Right atrium auricular region (tissue), 2 donors: Measurements from ENCODE around the gene CEP131. TPM values are rescaled to one million over a fixed set of nuclear protein-coding genes. Genes with fewer than 3 reads are reported as not detected.

Experiments
- DNase-seq: peaks from one replicate; pipeline ENCODE4 v3.0.0-alpha.2; 2019; ENCODE audit warnings: low spot score
- H3K27ac ChIP-seq, 2 donors: fragments of 200-600 bp; sonication (generic); 1 replicate in 1 of 2; 2 replicates in 1 of 2; pipeline ENCODE4 v1.5.1; 2016 to 2019
- H3K27me3 ChIP-seq, 2 donors: fragments of 200-600 bp; sonication (generic); one replicate each; pipeline versions ENCODE4 v1.5.1 to v1.6.0; 2017 to 2019
- H3K36me3 ChIP-seq: fragments of 200-600 bp; sonication (generic); one replicate; pipeline ENCODE4 v1.5.1; 2016
- H3K4me1 ChIP-seq, 2 donors: fragments of 200-600 bp; sonication (generic); one replicate each; pipeline versions ENCODE4 v1.5.1 to v1.6.0; 2017 to 2019
- H3K4me3 ChIP-seq, 2 donors: fragments of 200-600 bp; sonication (generic); 1 replicate in 1 of 2; 2 replicates in 1 of 2; pipeline ENCODE4 v1.5.1; 2017 to 2019; ENCODE audit warnings: mild to moderate bottlenecking in 1 of 2, moderate library complexity in 1 of 2
- H3K9me3 ChIP-seq, 2 donors: fragments of 200-600 bp; sonication (generic); one replicate each; pipeline ENCODE4 v1.5.1; 2019
- total RNA-seq, 2 donors: library from RNA; depleted of rRNA; stranded (reverse); fragments of >200 nt; gene quantifications; one replicate each; pipeline ENCODE4 v1.1.0, GENCODE V29; 2016
- TF ChIP-seq, protein P1 (sequence below), 2 donors: fragments of 200-600 bp; sonication (generic); IDR thresholded peaks; one replicate each; pipeline ENCODE4 v1.5.1; 2019; ENCODE audit warnings: antibody characterized with exemption in 2 of 2

CEP131 gene
- total RNA-seq, 2 donors from 2014 or later: 5.5 to 6.2 TPM

DNA sequence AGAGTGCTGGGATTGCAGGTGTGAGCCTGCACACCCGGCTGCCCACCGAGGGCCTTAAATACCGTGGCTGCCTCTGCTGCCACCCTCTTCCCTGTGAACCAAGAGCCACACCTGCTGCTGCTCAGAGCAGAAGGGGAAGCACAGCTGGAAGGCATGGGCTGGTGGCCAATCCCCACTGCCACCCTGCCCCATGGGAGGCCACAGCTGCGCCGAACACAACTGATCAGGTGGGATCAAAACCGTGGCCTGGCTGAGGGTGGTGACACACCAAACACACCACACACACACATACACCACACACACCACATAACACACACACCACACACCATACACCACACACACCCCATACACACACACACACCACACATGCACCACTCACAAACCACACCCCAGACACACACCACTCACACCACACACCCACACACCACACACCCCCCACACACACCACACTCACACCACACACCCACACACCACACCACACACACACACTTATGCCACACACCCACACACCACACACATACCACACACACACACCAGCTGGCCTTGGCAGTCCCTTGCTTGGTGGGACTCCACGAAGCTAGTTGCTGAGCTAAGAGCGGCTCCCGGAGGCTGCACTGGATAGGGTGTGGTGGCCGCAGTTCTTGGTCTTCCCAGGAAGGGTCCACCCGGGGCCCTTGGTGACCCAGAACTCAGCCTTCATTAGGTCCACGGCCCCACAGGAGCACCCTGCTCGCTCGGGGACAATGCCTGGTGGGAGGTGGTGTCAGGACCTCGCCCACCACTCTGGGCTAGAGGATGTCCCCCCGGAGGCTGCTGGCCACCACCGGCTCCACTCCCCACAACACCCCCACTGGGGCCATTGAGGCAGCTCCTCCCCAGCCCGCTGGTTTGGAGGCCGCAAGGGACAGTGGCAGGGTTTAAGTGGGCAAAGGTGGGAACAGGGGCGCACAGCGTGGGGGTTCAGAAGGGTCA, 14.9 kb downstream of the CEP131 start:
- H3K4me1 ChIP-seq: no peaks in the 10 kb centered on the region
- H3K4me3 ChIP-seq: no peak overlapping the region
- no peaks in the 10 kb centered on the region for H3K27me3 ChIP-seq
- no peak overlapping the region for H3K27ac ChIP-seq
- TF ChIP-seq, protein P1, sequence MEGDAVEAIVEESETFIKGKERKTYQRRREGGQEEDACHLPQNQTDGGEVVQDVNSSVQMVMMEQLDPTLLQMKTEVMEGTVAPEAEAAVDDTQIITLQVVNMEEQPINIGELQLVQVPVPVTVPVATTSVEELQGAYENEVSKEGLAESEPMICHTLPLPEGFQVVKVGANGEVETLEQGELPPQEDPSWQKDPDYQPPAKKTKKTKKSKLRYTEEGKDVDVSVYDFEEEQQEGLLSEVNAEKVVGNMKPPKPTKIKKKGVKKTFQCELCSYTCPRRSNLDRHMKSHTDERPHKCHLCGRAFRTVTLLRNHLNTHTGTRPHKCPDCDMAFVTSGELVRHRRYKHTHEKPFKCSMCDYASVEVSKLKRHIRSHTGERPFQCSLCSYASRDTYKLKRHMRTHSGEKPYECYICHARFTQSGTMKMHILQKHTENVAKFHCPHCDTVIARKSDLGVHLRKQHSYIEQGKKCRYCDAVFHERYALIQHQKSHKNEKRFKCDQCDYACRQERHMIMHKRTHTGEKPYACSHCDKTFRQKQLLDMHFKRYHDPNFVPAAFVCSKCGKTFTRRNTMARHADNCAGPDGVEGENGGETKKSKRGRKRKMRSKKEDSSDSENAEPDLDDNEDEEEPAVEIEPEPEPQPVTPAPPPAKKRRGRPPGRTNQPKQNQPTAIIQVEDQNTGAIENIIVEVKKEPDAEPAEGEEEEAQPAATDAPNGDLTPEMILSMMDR (IDR thresholded peaks at IDR 0.05): no peak
- no peak for DNase-seq
- no peaks in the 10 kb centered on the region for H3K36me3 ChIP-seq
- no peaks in the 10 kb centered on the region for H3K9me3 ChIP-seq

DNA sequence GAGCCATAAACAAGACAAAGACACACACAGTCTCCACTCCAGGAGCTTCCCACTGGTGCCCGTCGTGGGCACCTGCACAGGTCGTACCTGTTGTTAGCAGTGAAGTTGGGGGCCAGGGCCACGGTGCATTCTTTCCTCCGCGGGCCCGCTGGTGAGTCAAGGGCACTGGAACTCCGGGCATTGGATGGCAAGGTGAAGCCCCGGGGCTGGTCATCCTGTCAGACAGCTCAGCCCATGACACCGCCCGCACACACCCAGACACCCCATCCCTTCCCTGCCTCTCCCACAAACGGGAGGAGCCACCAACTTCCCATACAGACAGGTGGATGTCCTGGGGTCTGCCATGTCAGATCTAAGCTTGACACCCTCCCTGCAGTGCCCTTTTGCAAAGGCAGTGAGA, 16.1 kb downstream of the CEP131 start:
- no peak for DNase-seq
- H3K9me3 ChIP-seq: no peaks in the 10 kb centered on the region
- no peaks in the 10 kb centered on the region for H3K27me3 ChIP-seq
- TF ChIP-seq, protein P1 (IDR thresholded peaks at IDR 0.05): no peak
- no peaks in the 10 kb centered on the region for H3K36me3 ChIP-seq
- H3K4me1 ChIP-seq: no peaks in the 10 kb centered on the region
- no peak overlapping the region for H3K27ac ChIP-seq
- H3K4me3 ChIP-seq: no peak overlapping the region

DNA sequence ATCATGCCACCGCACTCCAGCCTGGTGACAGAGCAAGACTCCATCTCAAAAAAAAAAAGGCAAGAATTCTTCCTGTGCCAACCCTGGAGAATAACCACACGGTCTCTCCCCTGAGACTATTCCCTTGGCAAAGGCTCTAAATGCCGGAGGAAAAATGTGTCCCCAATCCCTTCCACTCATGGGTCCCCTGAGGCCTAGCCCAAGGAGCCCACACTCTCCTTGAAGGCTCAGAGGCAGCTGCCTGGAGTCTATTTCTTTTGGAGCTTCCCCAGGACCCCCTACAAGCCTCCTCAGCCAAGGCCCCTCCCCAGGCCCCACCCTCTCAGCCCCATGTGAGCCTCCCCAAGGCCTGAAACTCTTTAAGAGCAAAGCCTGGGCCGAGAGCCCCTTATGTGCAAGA, 16.6 kb downstream of the CEP131 start:
- DNase-seq: no peak
- no peak overlapping the region for H3K4me3 ChIP-seq
- no peaks in the 10 kb centered on the region for H3K36me3 ChIP-seq
- no peaks in the 10 kb centered on the region for H3K9me3 ChIP-seq
- no peaks in the 10 kb centered on the region for H3K4me1 ChIP-seq
- TF ChIP-seq, protein P1 (IDR thresholded peaks at IDR 0.05): no peak
- H3K27me3 ChIP-seq: no peaks in the 10 kb centered on the region
- no peak overlapping the region for H3K27ac ChIP-seq

- Histone ChIP-seq H3K27ac (no peak overlapping the region), H3K9me3 (no peaks in the 10 kb centered on the region), H3K36me3 (no peaks in the 10 kb centered on the region), H3K27me3 (no peaks in the 10 kb centered on the region), H3K4me1 (peaks cover 0 to 9% of the 10 kb centered on the region in 2 donors), H3K4me3 (no peak overlapping the region)
- DNase-seq: no peak
- TF ChIP-seq, protein P1 (IDR thresholded peaks at IDR 0.05): no peak
Observed at GRCh38 chr17:81204578-81204977, 18.2 kb downstream of the CEP131 start.

- no peaks in the 10 kb centered on the region for H3K27me3 ChIP-seq
- no peaks in the 10 kb centered on the region for H3K36me3 ChIP-seq
- no peak overlapping the region for H3K4me3 ChIP-seq
- no peaks in the 10 kb centered on the region for H3K9me3 ChIP-seq
- peaks cover 0 to 9% of the 10 kb centered on the region in 2 donors for H3K4me1 ChIP-seq
- DNase-seq: no peak
- TF ChIP-seq, protein P1 (IDR thresholded peaks at IDR 0.05): no peak
- no peak overlapping the region for H3K27ac ChIP-seq
Observed at GRCh38 chr17:81203136-81203535, 19.6 kb downstream of the CEP131 start.
